Stimulated activated CD4-positive, alpha-beta T cell treated with anti-CD3 and anti-CD28 coated beads, Interleukin-4, amount 100 ng/mL, for 4 hours (primary cell): ENCODE data around the gene JARID2.
"Not testable (repeated sequence)": the region's sequence is repeated elsewhere in the genome, so short reads cannot be mapped to it uniquely, and the experiment has no call there.

Experiments used
- DNase-seq, 2 experiments: peaks; one replicate each; pipeline ENCODE4 v3.0.0-alpha.2; 2020

Gene JARID2

DNA sequence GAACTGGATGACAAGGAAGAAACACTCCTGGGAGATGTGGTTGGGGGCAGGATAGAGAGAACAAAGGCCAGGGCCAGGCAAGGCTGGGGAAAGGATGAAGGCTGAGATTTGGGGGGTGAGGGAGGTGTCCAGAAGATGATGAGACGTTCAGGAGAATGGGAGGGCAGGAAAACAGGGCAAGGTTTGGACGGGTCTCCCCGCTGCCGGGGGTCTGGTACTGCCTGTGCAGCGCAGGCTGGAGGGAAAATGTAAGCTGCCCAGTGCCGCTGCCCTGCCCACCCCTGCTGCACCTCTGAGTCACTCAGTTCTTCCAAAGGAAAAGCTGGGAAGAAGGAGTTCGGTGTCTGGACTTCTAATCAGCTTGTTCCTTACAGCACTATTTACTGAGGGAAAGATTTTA lies 286.1 kb downstream of the JARID2 start:
- no peak for DNase-seq

DNA sequence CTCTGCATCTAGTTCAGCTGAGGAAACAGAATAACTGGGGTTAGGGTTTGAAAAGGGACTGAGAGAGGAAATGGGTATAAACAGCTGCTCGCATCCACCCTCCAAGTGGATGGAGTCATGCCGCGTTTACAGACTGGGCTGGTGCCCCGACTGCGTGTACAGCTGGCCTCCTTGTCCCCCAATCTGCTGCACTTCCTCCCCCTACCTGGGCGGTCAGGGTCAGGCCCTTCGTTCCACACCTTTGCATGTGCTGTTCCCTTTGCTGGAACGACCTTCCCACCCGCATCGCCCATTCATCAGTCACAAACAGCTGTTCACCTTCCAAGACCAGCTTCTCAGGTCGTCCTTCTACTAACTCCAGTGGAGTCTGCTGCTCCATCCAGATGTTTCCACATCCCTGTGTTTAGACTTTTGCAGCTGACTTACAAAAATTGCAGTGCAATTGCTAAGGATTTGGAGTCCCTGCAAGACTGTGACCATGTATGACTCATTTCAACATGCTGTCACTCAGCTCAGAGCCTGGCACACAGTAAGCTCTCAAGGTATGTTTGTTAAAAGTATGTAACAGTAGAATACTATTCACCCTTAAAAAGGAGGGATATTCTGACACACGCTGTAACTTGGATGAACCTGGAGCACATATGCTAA lies 287.6 kb downstream of the JARID2 start:
- DNase-seq = no peak

DNA sequence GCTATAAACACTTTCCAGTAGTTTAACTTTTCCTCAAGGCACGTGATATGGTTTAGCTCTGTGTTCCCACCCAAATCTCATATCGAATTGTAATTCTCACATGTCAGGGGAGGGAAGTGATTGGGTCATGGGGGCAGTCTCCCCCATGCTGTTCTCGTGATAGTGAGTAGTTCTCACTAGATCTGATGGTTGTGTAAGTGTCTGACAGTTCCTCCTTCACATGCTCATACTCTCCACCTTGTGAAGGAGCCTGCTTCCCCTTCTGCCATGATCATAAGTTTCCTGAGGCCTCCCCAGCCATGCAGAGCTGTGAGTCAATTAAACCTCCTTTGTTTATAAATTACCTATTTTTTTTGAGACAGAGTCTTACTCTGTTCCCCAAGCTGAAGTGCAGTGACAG lies 289.1 kb downstream of the JARID2 start:
- no peak for DNase-seq

DNA sequence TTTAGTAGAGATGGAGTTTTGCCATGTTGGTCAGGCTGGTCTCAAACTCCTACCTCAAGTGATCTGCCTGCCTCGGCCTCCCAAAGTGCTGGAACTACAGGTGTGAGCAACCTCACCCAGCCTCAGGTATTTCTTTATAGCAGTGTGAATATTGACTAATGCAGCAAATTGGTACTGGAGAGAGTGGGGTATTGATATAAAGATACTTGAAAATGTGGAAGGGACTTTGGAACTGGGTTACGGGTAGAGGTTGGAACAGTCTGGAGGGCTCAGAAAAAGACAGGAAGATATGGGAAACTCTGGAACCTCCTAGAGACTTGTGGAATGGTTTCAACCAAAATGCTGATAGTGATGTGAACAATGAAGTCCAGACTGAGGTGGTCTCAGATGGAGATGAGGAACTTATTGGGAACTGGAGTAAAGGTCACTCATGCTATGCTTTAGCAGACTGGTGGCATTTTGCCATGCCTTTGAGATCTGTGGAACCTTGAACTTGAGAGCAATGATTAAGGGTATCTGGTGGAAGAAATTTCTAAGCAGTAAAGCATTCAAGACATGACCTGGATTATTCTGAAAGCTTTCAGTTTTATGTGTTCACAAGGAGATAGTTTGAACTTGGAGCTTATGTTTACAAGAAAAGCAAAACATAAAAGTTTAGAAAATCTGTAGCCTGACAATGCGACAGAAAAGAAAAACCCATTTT lies 289.8 kb downstream of the JARID2 start:
- no peak for DNase-seq

DNA sequence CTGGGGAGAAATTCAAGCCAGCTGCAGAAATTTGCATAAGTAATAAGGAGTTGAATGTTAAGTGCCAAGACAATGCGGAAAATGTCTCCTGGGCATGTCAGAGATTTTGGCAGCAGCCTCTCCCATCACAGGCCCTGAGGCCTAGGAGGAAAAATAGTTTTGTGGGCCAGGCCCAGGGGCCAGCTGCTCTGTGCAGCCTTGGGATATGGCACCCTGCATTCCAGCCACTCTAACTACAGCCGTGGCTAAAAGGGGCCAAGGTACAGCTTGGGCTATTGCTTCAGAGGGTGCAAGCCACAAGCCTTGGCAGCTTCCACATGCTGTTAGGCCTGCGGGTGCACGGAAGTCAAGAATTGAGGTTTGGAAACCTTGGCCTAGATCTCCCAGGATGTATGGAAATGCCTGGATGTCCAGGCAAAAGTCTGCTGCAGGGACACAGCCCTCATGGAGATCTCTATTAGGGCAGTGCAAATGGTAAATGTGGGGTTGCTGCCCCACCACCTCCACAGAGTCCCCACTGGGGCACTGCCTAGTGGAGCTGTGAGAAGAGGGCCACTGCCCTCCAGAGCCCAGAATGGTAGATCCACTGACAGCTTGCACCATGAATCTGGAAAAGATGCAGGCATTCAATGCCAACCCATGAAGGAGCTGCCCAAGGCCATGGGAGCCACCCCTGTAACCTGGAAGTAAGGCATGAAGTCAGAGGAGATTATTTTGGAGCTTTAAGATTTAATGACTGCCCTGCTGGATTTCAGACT lies 290.5 kb downstream of the JARID2 start:
- DNase-seq = no peak

GRCh38 chr6:15538106-15538505 lies 292.2 kb downstream of the JARID2 start:
- DNase-seq = no peak

- DNase-seq = no peak
Observed at GRCh38 chr6:15538766-15539495, 293.1 kb downstream of the JARID2 start.

DNA sequence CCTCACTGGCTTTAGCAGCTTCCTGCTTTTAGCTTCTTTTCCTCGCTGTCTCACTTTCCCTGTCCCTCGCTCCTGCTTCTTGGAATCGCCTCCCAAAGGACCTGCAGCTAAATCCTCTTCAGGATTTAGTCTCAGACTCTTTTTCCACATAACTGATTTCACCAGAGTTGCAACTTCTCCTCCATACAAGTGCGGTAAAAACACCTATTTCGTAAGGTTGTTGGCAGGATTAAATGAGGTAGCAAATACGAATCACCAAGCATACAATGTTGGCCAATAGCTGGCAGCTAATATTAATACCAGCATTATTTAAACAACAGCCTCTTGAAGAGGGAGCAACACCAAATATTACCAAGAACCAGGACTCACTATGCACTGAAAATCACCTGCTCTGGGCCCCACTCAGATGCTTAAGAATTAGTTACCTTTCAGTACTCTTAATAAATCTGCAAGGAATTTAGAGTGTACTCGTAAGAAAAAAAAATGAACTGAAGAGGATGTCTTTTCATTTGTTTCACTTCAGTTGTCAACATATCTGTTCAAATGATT lies 293.9 kb downstream of the JARID2 start:
- no peak for DNase-seq

DNA sequence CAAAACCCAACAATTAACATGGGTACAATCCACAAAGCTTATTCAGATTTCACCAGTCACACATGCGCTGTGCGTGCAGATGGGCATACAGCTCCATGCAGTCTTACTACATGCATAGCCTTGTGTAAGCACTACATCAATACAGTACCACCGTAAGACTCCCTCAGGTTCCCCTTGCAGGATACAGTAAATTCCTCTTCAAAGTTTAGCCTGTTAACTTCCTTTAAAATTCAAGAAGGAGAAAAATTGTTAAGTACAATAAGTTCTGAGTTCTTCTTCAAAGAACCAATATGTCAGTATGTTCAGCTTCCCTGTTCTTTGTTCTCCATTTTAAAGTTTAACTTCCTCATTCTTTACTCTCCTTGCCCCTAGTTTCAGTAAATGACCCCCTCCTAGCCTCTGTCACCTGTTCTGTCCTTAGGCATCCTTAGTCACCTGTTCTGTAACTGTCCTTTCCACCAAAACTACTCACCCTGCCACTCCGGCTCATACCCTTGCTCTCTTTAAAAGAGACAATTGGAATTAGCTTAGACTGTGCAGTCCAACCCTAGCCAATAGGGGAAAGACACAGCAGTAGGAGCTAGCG lies 297.6 kb downstream of the JARID2 start:
- DNase-seq = not testable (repeated sequence)

GRCh38 chr6:15544321-15544900 lies 298.5 kb downstream of the JARID2 start:
- DNase-seq = no peak

- DNase-seq = no peak
Observed at GRCh38 chr6:15546591-15546990, 300.7 kb downstream of the JARID2 start.

DNA sequence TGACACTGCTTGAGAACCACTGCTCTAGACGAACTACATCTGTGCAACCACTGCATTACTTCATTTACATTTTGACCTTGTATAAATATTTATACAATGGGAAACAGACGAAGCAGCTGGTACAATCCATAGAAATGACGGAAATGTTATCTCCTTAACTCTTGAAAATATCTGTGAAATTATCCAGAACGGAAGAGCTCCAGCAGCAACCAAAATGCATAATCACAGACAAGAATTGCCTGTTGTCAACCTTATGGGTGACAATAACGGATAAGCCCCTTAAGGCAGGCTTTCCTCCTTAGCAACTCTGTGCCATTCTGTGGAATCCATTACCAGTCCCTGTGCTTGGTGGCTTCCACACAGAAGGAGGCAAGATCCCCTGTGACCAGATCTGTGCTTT lies 301.5 kb downstream of the JARID2 start:
- no peak for DNase-seq

DNA sequence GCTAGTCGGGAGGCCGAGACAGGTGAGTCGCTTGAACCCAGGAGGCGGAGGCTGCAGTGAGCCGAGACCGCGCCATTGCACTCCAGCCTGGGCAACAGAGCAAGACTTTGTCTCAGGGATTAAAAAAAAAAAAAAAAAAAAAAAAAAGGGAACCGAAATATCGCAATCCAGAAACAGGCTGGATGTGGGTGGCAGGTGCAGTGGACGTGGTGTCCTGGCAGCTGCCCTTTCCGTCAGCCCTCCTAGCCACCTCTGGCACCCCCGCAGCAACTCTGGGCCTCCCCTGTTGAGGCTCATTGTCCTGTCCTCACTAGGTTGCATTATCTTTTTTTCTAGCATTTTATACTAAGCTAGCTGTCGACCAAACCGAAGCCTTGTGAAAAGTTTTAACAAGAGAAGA lies 303.5 kb downstream of the JARID2 start:
- DNase-seq = no peak

- no peak for DNase-seq
Observed at GRCh38 chr6:15550546-15551123, 304.8 kb downstream of the JARID2 start.

GRCh38 chr6:15551262-15551661 lies 305.4 kb downstream of the JARID2 start:
- DNase-seq = no peak

- no peak for DNase-seq
Observed at GRCh38 chr6:15551798-15552197, 305.9 kb downstream of the JARID2 start.

DNA sequence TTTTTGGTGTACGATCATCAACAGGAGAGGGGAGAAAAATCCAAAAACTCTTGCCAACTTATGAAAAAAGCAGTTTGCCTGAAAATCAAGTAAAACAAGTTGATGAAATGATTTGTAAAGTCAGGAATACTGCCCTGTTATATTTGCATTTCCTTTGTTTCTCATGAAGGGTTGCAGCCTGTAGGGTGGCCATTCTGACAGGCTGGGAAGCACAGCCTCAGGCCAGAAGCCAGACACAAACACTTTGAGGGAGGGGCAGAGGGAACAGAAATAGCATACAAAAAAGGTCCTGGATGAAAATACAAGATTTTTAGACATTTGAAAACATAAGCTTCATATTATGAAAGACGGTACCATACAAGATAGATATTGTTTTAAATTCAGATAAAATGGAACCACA lies 307.2 kb downstream of the JARID2 start:
- DNase-seq = no peak

DNA sequence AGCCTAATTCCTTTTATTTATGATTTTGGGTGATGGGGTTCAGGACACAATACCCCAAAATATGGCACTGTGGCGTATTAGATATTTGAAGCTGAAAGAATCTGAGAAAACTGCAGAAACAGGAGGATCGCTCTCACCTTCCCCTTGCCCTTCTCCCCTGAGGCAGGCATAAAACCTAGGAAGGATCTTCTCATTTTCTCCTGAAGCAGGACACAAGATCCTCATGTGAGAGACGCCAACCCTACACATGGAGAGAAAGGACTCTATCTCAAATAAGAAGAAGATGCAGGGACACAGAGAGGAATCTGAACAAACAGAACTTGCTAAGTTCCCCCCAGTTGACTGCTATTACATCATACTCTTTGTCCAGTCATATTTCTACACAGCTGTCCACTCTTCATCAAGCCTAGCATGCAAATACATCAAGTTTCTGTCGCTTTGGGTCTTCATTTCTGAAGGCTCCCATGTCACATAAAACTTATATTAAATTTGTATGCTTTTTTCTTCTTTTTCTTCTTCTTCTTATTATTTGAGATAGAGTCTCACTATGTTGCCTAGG lies 307.9 kb downstream of the JARID2 start:
- DNase-seq = no peak

DNA sequence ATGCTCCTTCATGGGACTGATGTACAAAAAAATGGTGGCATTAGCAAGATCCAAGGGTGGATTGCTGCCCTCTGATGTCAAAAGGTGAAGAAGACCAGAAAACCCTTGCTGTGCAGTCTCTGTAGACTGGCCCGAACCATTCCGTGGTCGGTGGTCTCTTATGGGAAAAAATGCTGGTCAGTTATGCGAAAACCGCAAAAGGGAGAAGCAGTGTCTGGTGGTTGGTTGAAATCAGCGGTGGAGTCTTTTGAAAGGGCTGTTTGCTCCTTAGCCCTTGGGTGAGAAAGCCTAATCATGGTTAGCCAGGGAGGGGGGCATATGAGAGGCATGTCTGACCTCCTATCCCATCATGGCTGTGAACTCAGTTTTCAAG lies 308.8 kb downstream of the JARID2 start:
- no peak for DNase-seq

- no peak for DNase-seq
Observed at GRCh38 chr6:15555101-15556038, 309.5 kb downstream of the JARID2 start.
